Umbilical cord (tissue), 1 donor: ENCODE measurements around the gene TMC7. TPM values are rescaled to one million over a fixed set of nuclear protein-coding genes. Genes with fewer than 3 reads are reported as not detected.

Experiments
- total RNA-seq: library from RNA; depleted of rRNA; stranded (reverse); fragments of >200 nt; gene quantifications from one replicate; pipeline ENCODE4 v1.2.3, GENCODE V29; 2014; ENCODE audit warnings: low replicate concordance; ENCODE audit not compliant: insufficient read depth

TMC7 gene
- total RNA-seq, 1 donor from 2014 or later = 1.9 TPM

Other genes starting within 250 kb of the TMC7 start
- gene RPS15A, start 193.6 kb upstream of the TMC7 start, total RNA-seq = 1,015 TPM
- gene ARL6IP1, start 182.4 kb upstream of the TMC7 start, total RNA-seq = 193 TPM
- gene SMG1, start 57.5 kb upstream of the TMC7 start, total RNA-seq = 92.7 TPM
- gene COQ7, start 83.7 kb downstream of the TMC7 start, total RNA-seq = 33.9 TPM
- 47.4 TPM for gene ITPRIPL2, start 130.0 kb downstream of the TMC7 start, total RNA-seq
- 9.4 TPM for gene SYT17, start 184.3 kb downstream of the TMC7 start, total RNA-seq